A549 (cell line): ENCODE measurements around the gene FARSB. TPM values are rescaled to one million over a fixed set of nuclear protein-coding genes. Genes with fewer than 3 reads are reported as not detected.

Source experiments
- ATAC-seq, 2 experiments: fragments of 200-7000 bp in 1 of 2; fragments of >200 bp in 1 of 2; cut with Nextera tagmentation in 1 of 2; cut with Tn5 transposase in 1 of 2; 3 replicates each; pipeline versions ENCODE4 v1.8.0 to v1.9.1; 2018 to 2020; ENCODE audit warnings: mild to moderate bottlenecking in 1 of 2, moderate library complexity in 1 of 2
- CTCF ChIA-PET: fragments of 300-600 bp; sonication (Branson Sonifier 250); formaldehyde crosslinking; extraction: SDS; loops from one replicate; lab custom pipeline; 2021; ENCODE audit warnings: antibody characterized with exemption, inconsistent platforms; lab: Yijun Ruan, JAX
- POLR2A ChIA-PET: fragments of 350-600 bp; formaldehyde crosslinking; extraction: SDS; loops from one replicate; lab custom pipeline; 2021; ENCODE audit warnings: antibody characterized with exemption, inconsistent platforms; lab: Yijun Ruan, JAX
- DNase-seq, 2 experiments: peaks; one replicate each; pipeline versions ENCODE4 v3.0.0 to v3.0.0-alpha.2; 2011 to 2016; ENCODE audit warnings: low read depth in 1 of 2, low spot score in 1 of 2
- FAIRE-seq: peaks from 2 replicates; lab custom pipeline; 2011; peaks lifted over from hg19 to GRCh38; lab: Jason Lieb, UNC
- H3K27ac ChIP-seq, 2 experiments: fragments of >200 bp; sonication (Bioruptor Twin); formaldehyde crosslinking; 3 replicates each; pipeline ENCODE4 v1.5.1; 2016 to 2017
- H3K4me1 ChIP-seq: fragments of >200 bp; sonication (Bioruptor Twin); formaldehyde crosslinking; 3 replicates; pipeline ENCODE4 v1.6.1; 2016
- H3K4me2 ChIP-seq: fragments of >200 bp; sonication (Bioruptor Twin); formaldehyde crosslinking; 3 replicates; pipeline ENCODE4 v1.6.1; 2016
- H3K4me3 ChIP-seq: fragments of >200 bp; sonication (Bioruptor Twin); formaldehyde crosslinking; 3 replicates; pipeline ENCODE4 v1.5.1; 2016
- H3K9me3 ChIP-seq: fragments of >200 bp; sonication (Bioruptor Twin); formaldehyde crosslinking; 3 replicates; pipeline ENCODE4 v1.6.1; 2016
- CHD2 ChIP-seq: fragments of 150-350 bp; IDR thresholded peaks from 2 replicates; pipeline ENCODE4 v1.6.1; 2014; ENCODE audit warnings: low read length; ENCODE audit not compliant: partially characterized antibody
- CTCF ChIP-seq: fragments of >200 bp; sonication (Bioruptor Twin); formaldehyde crosslinking; IDR thresholded peaks from 3 replicates; pipeline ENCODE4 v1.5.1; 2016
- EP300 ChIP-seq, 2 experiments: fragments of >200 bp; sonication (Bioruptor Twin); formaldehyde crosslinking; IDR thresholded peaks; 2 replicates in 1 of 2; 3 replicates in 1 of 2; pipeline ENCODE4 v1.6.1; 2016 to 2017
- GATA3 ChIP-seq: IDR thresholded peaks from 2 replicates; pipeline ENCODE4 v1.6.1; 2012; ENCODE audit warnings: borderline replicate concordance
- HES2 ChIP-seq: fragments of >200 bp; sonication (Bioruptor Twin); formaldehyde crosslinking; IDR thresholded peaks from 2 replicates; pipeline ENCODE4 v1.6.1; 2016
- HEYL ChIP-seq: fragments of 250-450 bp; sonication (Bioruptor Pico); IDR thresholded peaks from 2 replicates; pipeline ENCODE4 v1.8.0; 2021; ENCODE audit warnings: mild to moderate bottlenecking, moderate library complexity
- HMGXB4 ChIP-seq: fragments of 250-450 bp; sonication (Bioruptor Pico); IDR thresholded peaks from 2 replicates; pipeline ENCODE4 v1.5.0; 2021; ENCODE audit warnings: mild to moderate bottlenecking, moderate library complexity, borderline replicate concordance
- HOXB13 ChIP-seq: fragments of 250-450 bp; sonication (Bioruptor Pico); IDR thresholded peaks from 2 replicates; pipeline ENCODE4 v1.5.0; 2020; ENCODE audit warnings: low read depth, mild to moderate bottlenecking, moderate library complexity
- JUNB ChIP-seq: fragments of >200 bp; sonication (Bioruptor Twin); formaldehyde crosslinking; IDR thresholded peaks from 2 replicates; pipeline ENCODE4 v1.6.1; 2016
- MAX ChIP-seq: IDR thresholded peaks from 2 replicates; pipeline ENCODE4 v1.6.1; 2012
- MAZ ChIP-seq: fragments of 150-350 bp; IDR thresholded peaks from 2 replicates; pipeline ENCODE4 v1.6.1; 2014; ENCODE audit warnings: antibody characterized with exemption, low read depth, low read length, borderline replicate concordance
- NFE2L2 ChIP-seq: fragments of 150-350 bp; conservative IDR thresholded peaks from 2 replicates; pipeline ENCODE4 v1.6.1; 2014; ENCODE audit warnings: low read length
- POLR2AphosphoS2 ChIP-seq: conservative IDR thresholded peaks from 2 replicates; pipeline ENCODE4 v1.6.1; 2012; ENCODE audit warnings: low read length, improper control_type of control experiment, inconsistent platforms
- REST ChIP-seq: fragments of 200-600 bp; sonication (generic); IDR thresholded peaks from 2 replicates; pipeline ENCODE4 v1.6.1; 2016; ENCODE audit warnings: antibody characterized with exemption, mild to moderate bottlenecking, moderate library complexity
- RFX5 ChIP-seq: fragments of 450-650 bp; IDR thresholded peaks from 2 replicates; pipeline ENCODE4 v1.7.1; 2014; ENCODE audit warnings: antibody characterized with exemption, mild to moderate bottlenecking, moderate library complexity
- RNF2 ChIP-seq: fragments of 200-600 bp; sonication (generic); IDR thresholded peaks from 2 replicates; pipeline ENCODE4 v1.6.1; 2016; ENCODE audit warnings: low read depth, mild to moderate bottlenecking, antibody characterized with exemption, moderate library complexity, borderline replicate concordance
- SMC3 ChIP-seq: fragments of >200 bp; sonication (Bioruptor Twin); formaldehyde crosslinking; IDR thresholded peaks from 3 replicates; pipeline ENCODE4 v1.6.1; 2018; ENCODE audit warnings: inconsistent platforms
- SREBF2 ChIP-seq: fragments of 450-650 bp; IDR thresholded peaks from 2 replicates; pipeline ENCODE4 v1.6.1; 2014; ENCODE audit warnings: mild to moderate bottlenecking, moderate library complexity
- TFCP2L1 ChIP-seq: fragments of 250-450 bp; sonication (Bioruptor Pico); IDR thresholded peaks from 2 replicates; pipeline ENCODE4 v1.5.0; 2021; ENCODE audit warnings: mild to moderate bottlenecking
- USF2 ChIP-seq: fragments of 450-650 bp; IDR thresholded peaks from 2 replicates; pipeline ENCODE4 v1.6.1; 2014; ENCODE audit warnings: antibody characterized with exemption
- WGBS: methylation state at CpG from one replicate; pipeline ENCODE4 v1.1.6; 2017; ENCODE audit errors: missing lambda C conversion rate; 5-methylcytosine and 5-hydroxymethylcytosine counted together
- polyA plus RNA-seq, 4 experiments: library from polyadenylated mRNA; depleted of rRNA in 3 of 4; stranded (reverse); fragments of >200 nt; fragmentation: RNase III in 1 of 4; extraction: RNeasy Plus Mini Kit Qiagen cat#74134 plus additional on column Dnase treatment in 1 of 4; gene quantifications; 2 replicates in 3 of 4; 3 replicates in 1 of 4; pipeline ENCODE4 v1.2.3, GENCODE V29; 2011 to 2017

FARSB gene
- polyA plus RNA-seq, 2 of the 4 experiments (the other 2 are of a cell fraction): 41.0 to 77.4 TPM

GRCh38 chr2:222677981-222678380, 22.1 kb upstream of the FARSB start:
- Histone ChIP-seq H3K27ac (no peak overlapping the region), H3K4me1 (no peaks in the 10 kb centered on the region), H3K4me2 (no peak overlapping the region)
- 61% methylated on average over 3 of the region's 3 CpGs for WGBS
- peak in 1 of 2 experiments; percentile 66; a peak in 3 of 6 replicates for ATAC-seq
- TF ChIP-seq RFX5: no peak
- no peak for TF ChIP-seq HMGXB4 (CRISPR knock-in tag)
- no peak for TF ChIP-seq SREBF2
- TF ChIP-seq JUNB: no peak
- TF ChIP-seq HOXB13 (CRISPR knock-in tag): no peak
- no peak for TF ChIP-seq TFCP2L1
- TF ChIP-seq EP300 (IDR thresholded peaks at IDR 0.05): no peak
- no peak for TF ChIP-seq NFE2L2
- TF ChIP-seq CTCF: no peak
- TF ChIP-seq CHD2: no peak
- TF ChIP-seq GATA3: no peak
- TF ChIP-seq MAX: no peak
- TF ChIP-seq HES2: no peak
- no peak for TF ChIP-seq SMC3
- no peak for TF ChIP-seq RNF2
- no peak for TF ChIP-seq MAZ
- no peak for TF ChIP-seq POLR2AphosphoS2
- TF ChIP-seq HEYL (CRISPR knock-in tag): no peak
- TF ChIP-seq, all 56 proteins: peak for 0
- ChIA-PET CTCF (interaction anchor here (0.5 to 4.9 kb wide), 3 partner anchors 12 to 225 kb away, joined by 3 to 24 read pairs (median 4); no protein-coding TSS in a partner anchor), POLR2A (no interaction called here)
- DNase-seq (no peak), FAIRE-seq (no peak)
- no peaks in the 10 kb centered on the region for H3K9me3 ChIP-seq
- H3K4me3 ChIP-seq: no peak overlapping the region

GRCh38 chr2:222673883-222674282, 18.0 kb upstream of the FARSB start:
- TF ChIP-seq REST: no peak
- TF ChIP-seq USF2: peak; percentile 43; the same call in 1 of the 2 replicates
- FAIRE-seq (no peak), DNase-seq (peak in 1 of 2 experiments; percentile 29), ATAC-seq (0 out of 6 replicates have a peak, but pooled peaks of 1 of the 2 experiments have one; percentile 44)
- no peaks in the 10 kb centered on the region for H3K9me3 ChIP-seq
- H3K4me1 ChIP-seq: peaks cover 4% of the 10 kb centered on the region; the same call in 1 of the 3 replicates
- ChIA-PET CTCF (interaction anchor here (1.2 to 1.6 kb wide), 2 partner anchors 13 to 17 kb away, joined by 3 read pairs; no protein-coding TSS in a partner anchor), POLR2A (interaction anchor here (0.6 kb wide), 1 partner anchor 1166 kb away, joined by 3 read pairs; no protein-coding TSS in a partner anchor)
- WGBS: 77% methylated on average over 5 of the region's 5 CpGs
- H3K4me2 ChIP-seq: no peak overlapping the region
- no peak overlapping the region for H3K27ac ChIP-seq
- no peak overlapping the region for H3K4me3 ChIP-seq
